Measurements from ENCODE around the gene TMC7. TPM values are rescaled to one million over a fixed set of nuclear protein-coding genes. Genes with fewer than 3 reads are reported as not detected.
A peak's percentile ranks its signal among the peaks of the same experiment; 100 is the strongest.

Gene TMC7
- total RNA-seq, 1 experiment from 2014 or later, result 4.3 TPM

DNA sequence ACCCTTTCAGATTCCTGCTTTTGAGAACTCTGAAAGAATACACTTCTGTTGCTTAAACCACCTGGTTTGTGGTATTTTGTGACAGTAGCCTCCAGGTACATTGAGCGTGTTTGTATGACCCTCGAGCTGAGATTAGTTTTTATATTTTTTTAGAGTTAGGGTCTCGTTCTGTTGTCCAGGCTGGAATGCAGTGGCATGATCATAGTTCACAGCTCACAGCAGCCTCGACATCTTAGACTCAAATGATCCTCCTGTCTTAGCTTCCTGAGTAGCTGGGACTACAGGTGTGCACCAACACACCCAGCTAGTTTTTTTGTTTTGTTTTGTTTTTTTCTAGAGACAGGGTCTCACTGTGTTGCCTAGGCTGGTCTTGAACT is 125.5 kb downstream of the TMC7 start:
- no TSS peak for BruUV-seq (replicated peaks)

DNA sequence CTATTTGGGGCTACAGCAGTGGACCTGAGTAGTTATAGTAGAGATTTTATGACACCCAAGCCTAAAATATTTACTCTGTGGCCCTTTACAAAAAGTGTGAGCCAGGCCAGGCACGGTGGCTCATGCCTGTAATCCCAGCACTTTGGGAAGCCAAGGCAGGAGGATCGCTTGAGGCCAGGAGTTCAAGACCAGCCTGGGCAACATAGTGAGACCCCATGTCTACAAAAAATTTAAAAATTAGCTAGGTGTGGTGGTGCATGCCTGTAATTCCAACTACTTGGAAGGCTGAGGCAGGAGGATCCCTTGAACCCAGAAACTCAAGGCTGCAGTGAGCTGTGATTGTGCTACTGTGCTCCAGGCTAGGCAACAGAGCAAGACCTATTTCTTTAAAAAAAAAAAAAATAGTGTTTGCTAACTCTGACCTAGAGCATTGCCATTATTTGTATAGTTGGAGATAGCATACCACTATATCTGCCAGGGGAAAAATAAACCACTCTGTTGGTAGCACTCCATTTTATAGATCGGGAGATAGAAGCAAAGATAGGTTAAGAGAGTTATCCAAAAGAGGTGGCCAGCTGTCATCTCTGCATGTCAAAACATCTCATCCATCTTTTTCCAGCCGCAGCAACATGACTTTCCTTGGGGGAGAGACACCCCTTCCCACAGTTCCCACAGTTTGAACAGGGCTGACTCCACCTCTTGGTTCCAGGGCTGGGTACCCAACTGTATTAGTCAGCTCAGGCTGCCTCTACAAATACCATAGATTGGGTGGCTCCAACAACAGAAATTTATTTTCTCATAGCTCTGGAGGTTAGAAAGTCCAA is 127.0 kb downstream of the TMC7 start:
- TF ChIP-seq CTCF (conservative IDR thresholded peaks at IDR 0.05), result no peak
- no peak for TF ChIP-seq EZH2 (IDR thresholded peaks at IDR 0.05; ENCODE audit: low read depth)
- H3K4me3 ChIP-seq, result no peak overlapping the region
- peaks cover 8% of the 10 kb centered on the region for H4K20me1 ChIP-seq (ENCODE audit: insufficient read depth)
- no peaks in the 10 kb centered on the region for H3K9me3 ChIP-seq (ENCODE audit: insufficient read depth, low read depth)
- ChIA-PET CTCF (interaction anchor here (0.7 to 0.8 kb wide), 3 partner anchors 9 to 429 kb away, joined by 3 to 23 read pairs (median 4); no protein-coding TSS in a partner anchor), POLR2A (ENCODE audit: unreplicated experiment) (interaction anchor here (0.5 to 0.8 kb wide), 4 partner anchors 8 to 283 kb away, joined by 3 to 5 read pairs (median 4); no protein-coding TSS in a partner anchor)
- DNase-seq, result no peak
- H3F3A ChIP-seq (ENCODE audit: insufficient read depth, low read depth), result peaks cover 47% of the 10 kb centered on the region
- peaks cover 9% of the 10 kb centered on the region for H3K36me3 ChIP-seq (ENCODE audit: low read depth)
- H3K4me2 ChIP-seq, result peak overlapping the region; percentile 90
- H3K79me2 ChIP-seq (ENCODE audit: low read depth), result peaks cover 48% of the 10 kb centered on the region
- no peak overlapping the region for H2AFZ ChIP-seq
- intact Hi-C loops (cut with micrococcal nuclease; ENCODE audit: unreplicated experiment), result loop anchor here (10.0 kb wide), 1 partner anchor 394 kb away; no protein-coding TSS in a partner anchor
- peak overlapping the region; percentile 29 for H3K27ac ChIP-seq
- no peaks in the 10 kb centered on the region for H3K9me2 ChIP-seq (ENCODE audit: insufficient read depth)
- H3K4me1 ChIP-seq (replicated peaks; ENCODE audit: insufficient read depth), result peaks cover 64% of the 10 kb centered on the region
- H3K27me3 ChIP-seq (ENCODE audit: insufficient read depth, low read depth), result no peaks in the 10 kb centered on the region
- no TSS peak for BruUV-seq (replicated peaks)

More for the DNA sequence above, 125.5 kb downstream of the TMC7 start:
- no peaks in the 10 kb centered on the region for H3K9me3 ChIP-seq (ENCODE audit: insufficient read depth, low read depth)
- no peaks in the 10 kb centered on the region for H3K27me3 ChIP-seq (ENCODE audit: insufficient read depth, low read depth)
- no peak overlapping the region for H3K4me2 ChIP-seq
- H3K27ac ChIP-seq, result peak overlapping the region; percentile 35; the same call in 1 of the 2 replicates
- H3F3A ChIP-seq (ENCODE audit: insufficient read depth, low read depth), result peaks cover 45% of the 10 kb centered on the region
- no peak for TF ChIP-seq CTCF (conservative IDR thresholded peaks at IDR 0.05)
- TF ChIP-seq EZH2 (IDR thresholded peaks at IDR 0.05; ENCODE audit: low read depth), result no peak
- peaks cover 34% of the 10 kb centered on the region for H3K79me2 ChIP-seq (ENCODE audit: low read depth)
- ChIA-PET CTCF (no interaction called here), POLR2A (ENCODE audit: unreplicated experiment) (interaction anchor here (2.3 kb wide), 1 partner anchor 10 kb away, joined by 12 read pairs; no protein-coding TSS in a partner anchor)
- no peak for DNase-seq
- H3K9me2 ChIP-seq (ENCODE audit: insufficient read depth), result no peaks in the 10 kb centered on the region
- H4K20me1 ChIP-seq (ENCODE audit: insufficient read depth), result no peaks in the 10 kb centered on the region
- H3K36me3 ChIP-seq (ENCODE audit: low read depth), result no peaks in the 10 kb centered on the region
- H3K4me3 ChIP-seq, result no peak overlapping the region
- intact Hi-C loops (cut with micrococcal nuclease; ENCODE audit: unreplicated experiment), result no loop called here
- no peak overlapping the region for H2AFZ ChIP-seq
- peaks cover 60% of the 10 kb centered on the region for H3K4me1 ChIP-seq (replicated peaks; ENCODE audit: insufficient read depth)

- H2AFZ ChIP-seq, result no peak overlapping the region
- H3K4me3 ChIP-seq, result peak overlapping the region; percentile 85; the same call in 1 of the 2 replicates
- no peaks in the 10 kb centered on the region for H3K9me2 ChIP-seq (ENCODE audit: insufficient read depth)
- intact Hi-C loops (cut with micrococcal nuclease; ENCODE audit: unreplicated experiment), result loop anchor here (10.0 kb wide), 1 partner anchor 393 kb away; no protein-coding TSS in a partner anchor
- H3K27me3 ChIP-seq (ENCODE audit: insufficient read depth, low read depth), result no peaks in the 10 kb centered on the region
- no TSS peak for BruUV-seq (replicated peaks)
- POLR2A ChIA-PET (ENCODE audit: unreplicated experiment), result interaction anchor here (0.6 to 1.8 kb wide), 4 partner anchors 17 to 282 kb away, joined by 3 to 61 read pairs (median 4); no protein-coding TSS in a partner anchor
- H3F3A ChIP-seq (ENCODE audit: insufficient read depth, low read depth), result peaks cover 47% of the 10 kb centered on the region
- H3K4me1 ChIP-seq (replicated peaks; ENCODE audit: insufficient read depth), result peaks cover 66% of the 10 kb centered on the region
- peaks cover 61% of the 10 kb centered on the region for H3K79me2 ChIP-seq (ENCODE audit: low read depth)
- no peaks in the 10 kb centered on the region for H3K9me3 ChIP-seq (ENCODE audit: insufficient read depth, low read depth)
- no peak for DNase-seq
- H3K36me3 ChIP-seq (ENCODE audit: low read depth), result peaks cover 18% of the 10 kb centered on the region
- no peak for TF ChIP-seq EZH2 (IDR thresholded peaks at IDR 0.05; ENCODE audit: low read depth)
- TF ChIP-seq CTCF (conservative IDR thresholded peaks at IDR 0.05), result no peak
- CTCF ChIA-PET, result interaction anchor here (1.7 kb wide), 1 partner anchor 26 kb away, joined by 5 read pairs; no protein-coding TSS in a partner anchor
- H4K20me1 ChIP-seq (ENCODE audit: insufficient read depth), result peaks cover 16% of the 10 kb centered on the region
- peak overlapping the region; percentile 96 for H3K27ac ChIP-seq
- peak overlapping the region; percentile 90 for H3K4me2 ChIP-seq
These were observed 128.3 kb downstream of the TMC7 start for GRCh38 chr16:19112099-19112407.

Other genes with a start within 250 kb of the TMC7 start
- 1,449 and 1,977 TPM in 2 replicates for gene RPS15A, start 193.6 kb upstream of the TMC7 start, total RNA-seq (2021)
- 294 and 338 TPM in 2 replicates for gene ARL6IP1, start 182.4 kb upstream of the TMC7 start, total RNA-seq (2021)
- gene SMG1, start 57.5 kb upstream of the TMC7 start, total RNA-seq (2021), result 97.0 and 125 TPM in 2 replicates
- 26.9 and 30.7 TPM in 2 replicates for gene COQ7, start 83.7 kb downstream of the TMC7 start, total RNA-seq (2021)
- gene ITPRIPL2, start 130.0 kb downstream of the TMC7 start, total RNA-seq (2021), result 117 and 142 TPM in 2 replicates
- 36.6 and 45.2 TPM in 2 replicates for gene SYT17, start 184.3 kb downstream of the TMC7 start, total RNA-seq (2021)

Data from PC-9 (cell line).